Panc1 (cell line): ENCODE data around the gene HSD17B7. TPM values are rescaled to one million over a fixed set of nuclear protein-coding genes. Genes with fewer than 3 reads are reported as not detected.

Experiments used
- ATAC-seq: fragments of 200-7000 bp; cut with Tn5 transposase; 2 replicates; pipeline ENCODE4 v1.9.1; 2020; ENCODE audit warnings: mild to moderate bottlenecking, moderate library complexity
- BruUV-seq: library from RNA; stranded (reverse); fragments of 400-500 nt; replicated peaks from 2 replicates; lab custom pipeline; 2021; lab: Mats Ljungman, UMichigan
- CTCF ChIA-PET: fragments of 300-600 bp; sonication (Branson Sonifier 250); formaldehyde crosslinking; loops from one replicate; lab custom pipeline; 2022; ENCODE audit warnings: antibody characterized with exemption; lab: Charles Lee
- POLR2A ChIA-PET: fragments of 300-600 bp; sonication (Branson Sonifier 250); formaldehyde crosslinking; loops from one replicate; lab custom pipeline; 2022; ENCODE audit warnings: antibody characterized with exemption; lab: Charles Lee
- DNase-seq: peaks from one replicate; pipeline ENCODE4 v3.0.0-alpha.2; 2010; ENCODE audit warnings: low read depth, low spot score
- H3K27ac ChIP-seq: 2 replicates; pipeline ENCODE4 v1.5.1; 2011; ENCODE audit warnings: mild to moderate bottlenecking, low read length, inconsistent platforms
- H3K27me3 ChIP-seq: fragments of 200-500 bp; sonication (Bioruptor generic); 2 replicates; pipeline ENCODE4 v1.6.0; 2014; ENCODE audit warnings: low read length, inconsistent platforms; ENCODE audit not compliant: control insufficient read depth, insufficient read depth
- H3K36me3 ChIP-seq: fragments of 200-500 bp; sonication (Bioruptor generic); 2 replicates; pipeline ENCODE4 v1.5.1; 2014; ENCODE audit warnings: inconsistent platforms, mild to moderate bottlenecking, low read length, moderate library complexity; ENCODE audit not compliant: control insufficient read depth, insufficient read depth
- H3K4me1 ChIP-seq: 2 replicates; pipeline ENCODE4 v1.5.1; 2011; ENCODE audit warnings: inconsistent platforms, mild to moderate bottlenecking, low read length, moderate library complexity; ENCODE audit not compliant: control insufficient read depth, insufficient read depth
- H3K4me3 ChIP-seq, 2 experiments: 2 replicates each; pipeline ENCODE4 v1.5.1; 2011 to 2012; ENCODE audit warnings: low read depth in 2 of 2, low read length in 2 of 2, mild to moderate bottlenecking in 2 of 2, inconsistent platforms in 1 of 2, moderate library complexity in 1 of 2
- H3K9me3 ChIP-seq: fragments of 200-500 bp; sonication (Bioruptor generic); 2 replicates; pipeline ENCODE4 v1.5.1; 2014; ENCODE audit warnings: low read depth, mild to moderate bottlenecking, inconsistent platforms, low read length, moderate library complexity; ENCODE audit not compliant: control insufficient read depth, insufficient read depth
- TCF7L2 ChIP-seq: IDR thresholded peaks from 2 replicates; pipeline ENCODE4 v1.6.1; 2011; ENCODE audit warnings: mild to moderate bottlenecking, low read depth, low read length, inconsistent platforms
- in situ Hi-C: cut with HindIII; loops from 2 replicates; pipeline ENCODE4 v1.10.0; 2016; ENCODE audit warnings: low sequenced_read_pairs, low pct_unique_long_range_greater_than_20kb
- intact Hi-C: fragments of 100-400 bp; cut with micrococcal nuclease; formaldehyde crosslinking; loops from one replicate; pipeline ENCODE4 v1.10.0; 2022; ENCODE audit not compliant: unreplicated experiment
- total RNA-seq: library from RNA; stranded (reverse); gene quantifications from one replicate; pipeline ENCODE4 v1.2.1, GENCODE V29; 2021; ENCODE audit not compliant: unreplicated experiment
- TF ChIP-seq, protein P1 (sequence below), 2 experiments: IDR thresholded peaks; 2 replicates each; pipeline ENCODE4 v1.6.1; 2011 to 2012; ENCODE audit warnings: low read depth in 2 of 2, control low read depth in 1 of 2, low read length in 1 of 2, mild to moderate bottlenecking in 1 of 2, moderate library complexity in 1 of 2; ENCODE audit not compliant: insufficient read depth in 1 of 2
- TF ChIP-seq, protein P2 (sequence below): fragments of 450-650 bp; IDR thresholded peaks from 2 replicates; pipeline ENCODE4 v1.5.1; 2017; ENCODE audit warnings: mild to moderate bottlenecking

The HSD17B7 gene
- total RNA-seq, 1 experiment from 2014 or later, result 24.6 TPM

DNA sequence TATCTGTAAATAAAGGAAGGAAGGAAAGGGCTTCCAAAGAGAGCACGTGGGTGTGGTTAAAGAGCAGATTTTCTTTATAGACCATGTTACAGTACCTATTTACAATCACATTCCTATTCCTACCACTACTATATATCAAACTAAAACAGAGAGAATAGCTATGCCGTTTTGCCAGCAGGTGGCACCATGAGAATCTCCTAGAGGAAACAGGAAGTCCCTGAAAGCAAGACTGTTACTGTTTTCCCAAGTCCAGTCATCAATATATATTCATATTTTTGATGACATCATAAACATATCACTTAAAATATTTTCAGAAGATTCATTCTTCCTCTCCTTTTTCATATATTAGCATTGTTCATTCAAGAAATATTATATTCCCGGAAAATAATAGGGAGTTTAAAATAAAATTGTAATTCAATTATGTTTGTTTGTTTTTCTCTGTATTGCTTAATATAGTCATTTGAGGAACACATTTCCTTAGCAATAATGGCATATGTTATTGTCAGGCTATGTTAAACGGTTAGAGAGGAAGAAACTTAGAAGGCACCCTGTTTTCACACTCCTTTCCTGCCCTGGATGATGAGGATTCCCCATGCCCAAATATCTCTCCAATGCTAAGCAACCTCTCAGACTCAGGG, 63.9 kb downstream of the HSD17B7 start:
- no peaks in the 10 kb centered on the region for H3K36me3 ChIP-seq
- BruUV-seq, result no TSS peak
- CTCF ChIA-PET, result interaction anchor here (0.9 to 1.5 kb wide), 5 partner anchors 20 to 461 kb away, joined by 3 to 6 read pairs (median 5); no protein-coding TSS in a partner anchor
- POLR2A ChIA-PET, result no interaction called here
- no peaks in the 10 kb centered on the region; the same call in 1 of the 2 replicates for H3K27me3 ChIP-seq
- DNase-seq (no peak), ATAC-seq (peak; percentile 85)
- no peaks in the 10 kb centered on the region for H3K4me1 ChIP-seq
- no peak overlapping the region for H3K4me3 ChIP-seq
- no peak overlapping the region for H3K27ac ChIP-seq
- intact Hi-C loops (loop anchor here (2.0 kb wide), 1 partner anchor 462 kb away; no protein-coding TSS in a partner anchor), in situ Hi-C loops (no loop called here)
- TF ChIP-seq, protein P1, sequence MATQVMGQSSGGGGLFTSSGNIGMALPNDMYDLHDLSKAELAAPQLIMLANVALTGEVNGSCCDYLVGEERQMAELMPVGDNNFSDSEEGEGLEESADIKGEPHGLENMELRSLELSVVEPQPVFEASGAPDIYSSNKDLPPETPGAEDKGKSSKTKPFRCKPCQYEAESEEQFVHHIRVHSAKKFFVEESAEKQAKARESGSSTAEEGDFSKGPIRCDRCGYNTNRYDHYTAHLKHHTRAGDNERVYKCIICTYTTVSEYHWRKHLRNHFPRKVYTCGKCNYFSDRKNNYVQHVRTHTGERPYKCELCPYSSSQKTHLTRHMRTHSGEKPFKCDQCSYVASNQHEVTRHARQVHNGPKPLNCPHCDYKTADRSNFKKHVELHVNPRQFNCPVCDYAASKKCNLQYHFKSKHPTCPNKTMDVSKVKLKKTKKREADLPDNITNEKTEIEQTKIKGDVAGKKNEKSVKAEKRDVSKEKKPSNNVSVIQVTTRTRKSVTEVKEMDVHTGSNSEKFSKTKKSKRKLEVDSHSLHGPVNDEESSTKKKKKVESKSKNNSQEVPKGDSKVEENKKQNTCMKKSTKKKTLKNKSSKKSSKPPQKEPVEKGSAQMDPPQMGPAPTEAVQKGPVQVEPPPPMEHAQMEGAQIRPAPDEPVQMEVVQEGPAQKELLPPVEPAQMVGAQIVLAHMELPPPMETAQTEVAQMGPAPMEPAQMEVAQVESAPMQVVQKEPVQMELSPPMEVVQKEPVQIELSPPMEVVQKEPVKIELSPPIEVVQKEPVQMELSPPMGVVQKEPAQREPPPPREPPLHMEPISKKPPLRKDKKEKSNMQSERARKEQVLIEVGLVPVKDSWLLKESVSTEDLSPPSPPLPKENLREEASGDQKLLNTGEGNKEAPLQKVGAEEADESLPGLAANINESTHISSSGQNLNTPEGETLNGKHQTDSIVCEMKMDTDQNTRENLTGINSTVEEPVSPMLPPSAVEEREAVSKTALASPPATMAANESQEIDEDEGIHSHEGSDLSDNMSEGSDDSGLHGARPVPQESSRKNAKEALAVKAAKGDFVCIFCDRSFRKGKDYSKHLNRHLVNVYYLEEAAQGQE (IDR thresholded peaks at IDR 0.05; ENCODE audit: insufficient read depth in 1 of 2, low read depth in 2 of 2, low read length in 1 of 2), result no peak
- TF ChIP-seq, protein P2, sequence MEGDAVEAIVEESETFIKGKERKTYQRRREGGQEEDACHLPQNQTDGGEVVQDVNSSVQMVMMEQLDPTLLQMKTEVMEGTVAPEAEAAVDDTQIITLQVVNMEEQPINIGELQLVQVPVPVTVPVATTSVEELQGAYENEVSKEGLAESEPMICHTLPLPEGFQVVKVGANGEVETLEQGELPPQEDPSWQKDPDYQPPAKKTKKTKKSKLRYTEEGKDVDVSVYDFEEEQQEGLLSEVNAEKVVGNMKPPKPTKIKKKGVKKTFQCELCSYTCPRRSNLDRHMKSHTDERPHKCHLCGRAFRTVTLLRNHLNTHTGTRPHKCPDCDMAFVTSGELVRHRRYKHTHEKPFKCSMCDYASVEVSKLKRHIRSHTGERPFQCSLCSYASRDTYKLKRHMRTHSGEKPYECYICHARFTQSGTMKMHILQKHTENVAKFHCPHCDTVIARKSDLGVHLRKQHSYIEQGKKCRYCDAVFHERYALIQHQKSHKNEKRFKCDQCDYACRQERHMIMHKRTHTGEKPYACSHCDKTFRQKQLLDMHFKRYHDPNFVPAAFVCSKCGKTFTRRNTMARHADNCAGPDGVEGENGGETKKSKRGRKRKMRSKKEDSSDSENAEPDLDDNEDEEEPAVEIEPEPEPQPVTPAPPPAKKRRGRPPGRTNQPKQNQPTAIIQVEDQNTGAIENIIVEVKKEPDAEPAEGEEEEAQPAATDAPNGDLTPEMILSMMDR, result peak; percentile 79; the same call in 1 of the 2 replicates
- no peaks in the 10 kb centered on the region for H3K9me3 ChIP-seq

DNA sequence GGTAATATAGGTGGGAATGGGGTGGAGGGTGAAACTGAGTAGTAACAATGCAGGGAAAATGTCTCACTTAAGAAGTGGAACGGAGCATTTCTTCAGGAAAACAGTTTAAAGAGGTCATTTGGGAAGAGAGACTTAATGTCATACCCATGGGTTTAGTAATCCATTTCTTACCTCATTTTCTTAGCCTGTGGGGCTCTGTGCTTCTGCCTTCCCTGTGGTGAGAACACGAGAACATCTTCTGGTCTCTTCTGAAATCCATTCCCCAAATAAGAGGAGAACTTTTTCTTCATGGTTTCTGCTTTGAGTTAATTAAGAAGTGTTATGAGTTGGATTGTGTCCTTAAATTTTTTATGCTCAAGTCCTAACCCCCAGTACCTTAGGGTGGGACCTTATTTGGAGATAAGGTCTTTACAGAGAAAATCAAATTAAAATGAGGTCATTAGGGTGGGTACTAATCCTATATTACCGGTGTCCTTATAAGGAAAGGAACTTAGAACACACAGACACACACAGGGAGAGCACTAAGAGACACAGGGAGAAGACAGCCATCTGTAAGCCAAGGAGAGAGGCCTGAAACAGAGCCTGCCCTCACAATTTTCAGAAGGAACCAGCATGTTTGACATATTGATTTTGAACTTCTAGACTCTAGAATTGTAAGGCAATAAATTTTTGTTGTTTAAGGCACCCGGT, 65.1 kb downstream of the HSD17B7 start:
- intact Hi-C loops, result loop anchor here (2.0 kb wide), 1 partner anchor 461 kb away; no protein-coding TSS in a partner anchor
- TF ChIP-seq, protein P1 (IDR thresholded peaks at IDR 0.05; ENCODE audit: insufficient read depth in 1 of 2, low read depth in 2 of 2, low read length in 1 of 2), result no peak
- no peak for TF ChIP-seq TCF7L2
- no peaks in the 10 kb centered on the region for H3K4me1 ChIP-seq
- POLR2A ChIA-PET, result no interaction called here
- H3K4me3 ChIP-seq, result no peak overlapping the region
- no peaks in the 10 kb centered on the region; the same call in 1 of the 2 replicates for H3K27me3 ChIP-seq
- no peaks in the 10 kb centered on the region for H3K36me3 ChIP-seq
- CTCF ChIA-PET, result no interaction called here
- no peak overlapping the region for H3K27ac ChIP-seq
- ATAC-seq (0 out of 2 replicates have a peak, but pooled peaks have one; percentile 63), DNase-seq (no peak)
- no TSS peak for BruUV-seq
- no peaks in the 10 kb centered on the region for H3K9me3 ChIP-seq
- in situ Hi-C loops, result no loop called here
